COLO668 (cell line): ENCODE results near the gene PAQR5.
"Not testable (repeated sequence)": the region's sequence is repeated elsewhere in the genome, so short reads cannot be mapped to it uniquely, and the experiment has no call there.

Experiments
- DNase-seq: peaks from one replicate; lab custom pipeline; 2025; ENCODE audit not compliant: unreplicated experiment; lab: John Stamatoyannopoulos, UW

PAQR5 gene

GRCh38 chr15:69351333-69351732 lies 52.6 kb downstream of the PAQR5 start:
- no peak for DNase-seq

GRCh38 chr15:69351884-69352283 lies 53.2 kb downstream of the PAQR5 start:
- DNase-seq, result no peak

GRCh38 chr15:69357773-69358771 lies 59.4 kb downstream of the PAQR5 start:
- DNase-seq, result no peak

- DNase-seq, result no peak
Measured at GRCh38 chr15:69358850-69359249, 60.1 kb downstream of the PAQR5 start.

GRCh38 chr15:69359722-69360121 lies 61.0 kb downstream of the PAQR5 start:
- no peak for DNase-seq

- no peak for DNase-seq
Measured at GRCh38 chr15:69360642-69361041, 61.9 kb downstream of the PAQR5 start.

GRCh38 chr15:69367236-69367635 lies 68.5 kb downstream of the PAQR5 start:
- no peak for DNase-seq

GRCh38 chr15:69369631-69370030 lies 70.9 kb downstream of the PAQR5 start:
- no peak for DNase-seq

- DNase-seq, result no peak
Measured at GRCh38 chr15:69373406-69373805, 74.7 kb downstream of the PAQR5 start.

- DNase-seq, result no peak
Measured at GRCh38 chr15:69375151-69375790, 76.6 kb downstream of the PAQR5 start.

GRCh38 chr15:69377216-69377970 lies 78.7 kb downstream of the PAQR5 start:
- DNase-seq, result no peak

GRCh38 chr15:69380100-69380725 lies 81.5 kb downstream of the PAQR5 start:
- DNase-seq, result no peak

- no peak for DNase-seq
Measured at GRCh38 chr15:69380726-69381105, 82.0 kb downstream of the PAQR5 start.

- not testable (repeated sequence) for DNase-seq
Measured at GRCh38 chr15:69382176-69382575, 83.5 kb downstream of the PAQR5 start.

GRCh38 chr15:69384066-69384465 lies 85.4 kb downstream of the PAQR5 start:
- DNase-seq, result not testable (repeated sequence)

GRCh38 chr15:69384626-69385598 lies 86.2 kb downstream of the PAQR5 start:
- no peak for DNase-seq

GRCh38 chr15:69385831-69386230 lies 87.1 kb downstream of the PAQR5 start:
- no peak for DNase-seq

- DNase-seq, result no peak
Measured at GRCh38 chr15:69386284-69386683, 87.6 kb downstream of the PAQR5 start.

GRCh38 chr15:69388260-69388705 lies 89.6 kb downstream of the PAQR5 start:
- DNase-seq, result no peak

- no peak for DNase-seq
Measured at GRCh38 chr15:69389426-69389825, 90.7 kb downstream of the PAQR5 start.
